IMR-90 (cell line): ENCODE results near the gene RASSF10.

Experiments
- BHLHE40 ChIP-seq: fragments of 150-350 bp; IDR thresholded peaks from 2 replicates; pipeline ENCODE4 v1.6.1; 2016; ENCODE audit warnings: mild to moderate bottlenecking, low read depth, low read length
- CEBPB ChIP-seq: IDR thresholded peaks from 2 replicates; pipeline ENCODE4 v1.6.1; 2012; ENCODE audit warnings: low read depth, low read length, improper control_type of control experiment
- CHD1 ChIP-seq: IDR thresholded peaks from 2 replicates; pipeline ENCODE4 v1.6.1; 2012; ENCODE audit warnings: low read depth, low read length, improper control_type of control experiment
- CTCF ChIP-seq: conservative IDR thresholded peaks from 2 replicates; pipeline ENCODE4 v1.5.1; 2012; ENCODE audit warnings: mild to moderate bottlenecking, low read depth, low read length, improper control_type of control experiment
- ELK1 ChIP-seq: fragments of 150-350 bp; IDR thresholded peaks from 2 replicates; pipeline ENCODE4 v1.6.1; 2016; ENCODE audit warnings: low read depth, mild to moderate bottlenecking, low read length, moderate library complexity, borderline replicate concordance
- FOS ChIP-seq: fragments of 150-350 bp; IDR thresholded peaks from 2 replicates; pipeline ENCODE4 v1.6.1; 2016; ENCODE audit warnings: low read depth, low read length
- MAFK ChIP-seq: IDR thresholded peaks from 2 replicates; pipeline ENCODE4 v1.6.1; 2012; ENCODE audit warnings: low read depth, low read length, improper control_type of control experiment
- MAZ ChIP-seq: IDR thresholded peaks from 2 replicates; pipeline ENCODE4 v1.6.1; 2012; ENCODE audit warnings: low read depth, mild to moderate bottlenecking, low read length, improper control_type of control experiment, moderate library complexity, borderline replicate concordance
- MXI1 ChIP-seq: IDR thresholded peaks from 2 replicates; pipeline ENCODE4 v1.6.1; 2012; ENCODE audit warnings: low read depth, mild to moderate bottlenecking, low read length, moderate library complexity, borderline replicate concordance
- POLR2A ChIP-seq: IDR thresholded peaks from 2 replicates; pipeline ENCODE4 v1.6.1; 2012; ENCODE audit warnings: mild to moderate bottlenecking, low read depth, low read length
- RCOR1 ChIP-seq: IDR thresholded peaks from 2 replicates; pipeline ENCODE4 v1.6.1; 2012; ENCODE audit warnings: mild to moderate bottlenecking, low read length, improper control_type of control experiment; ENCODE audit not compliant: insufficient replicate concordance
- RFX5 ChIP-seq: IDR thresholded peaks from 2 replicates; pipeline ENCODE4 v1.8.0; 2012; ENCODE audit warnings: low read depth, mild to moderate bottlenecking, low read length, moderate library complexity
- SMC3 ChIP-seq: fragments of 150-350 bp; IDR thresholded peaks from 2 replicates; pipeline ENCODE4 v1.6.1; 2016; ENCODE audit warnings: low read depth, mild to moderate bottlenecking, antibody characterized with exemption, low read length, moderate library complexity

- TF ChIP-seq CTCF: no peak
- no peak for TF ChIP-seq POLR2A
- TF ChIP-seq MAFK: no peak
- TF ChIP-seq SMC3: no peak
- no peak for TF ChIP-seq CHD1
- no peak for TF ChIP-seq RCOR1
- TF ChIP-seq ELK1: no peak
- TF ChIP-seq MAZ: no peak
- no peak for TF ChIP-seq FOS
- TF ChIP-seq MXI1: no peak
- TF ChIP-seq BHLHE40: no peak
- no peak for TF ChIP-seq CEBPB
- no peak for TF ChIP-seq RFX5
Observed at GRCh38 chr11:12962306-12962705, 46.8 kb upstream of the RASSF10 start.
